Skeletal muscle satellite cell (primary cell): ENCODE measurements around the gene TMEM92. TPM values are rescaled to one million over a fixed set of nuclear protein-coding genes. Genes with fewer than 3 reads are reported as not detected.
A peak's percentile ranks its signal among the peaks of the same experiment; 100 is the strongest.

Experiments
- H3K27me3 ChIP-seq: 2 replicates; pipeline ENCODE4 v1.7.0; 2013; ENCODE audit warnings: low read length; ENCODE audit not compliant: control insufficient read depth, insufficient read depth
- H3K36me3 ChIP-seq: 2 replicates; pipeline ENCODE4 v1.7.0; 2013; ENCODE audit warnings: mild to moderate bottlenecking, control low read depth, low read length; ENCODE audit not compliant: insufficient read depth
- H3K4me1 ChIP-seq: 2 replicates; pipeline ENCODE4 v1.7.0; 2013; ENCODE audit warnings: low read length; ENCODE audit not compliant: control insufficient read depth, insufficient read depth
- H3K4me2 ChIP-seq: 2 replicates; pipeline ENCODE4 v1.7.0; 2013; ENCODE audit warnings: mild to moderate bottlenecking, low read length
- H3K4me3 ChIP-seq: 2 replicates; pipeline ENCODE4 v1.7.0; 2013; ENCODE audit warnings: low read length
- H3K9ac ChIP-seq: 2 replicates; pipeline ENCODE4 v1.7.0; 2013; ENCODE audit warnings: mild to moderate bottlenecking, low read depth, low read length, moderate library complexity
- H3K9me3 ChIP-seq: replicated peaks from 2 replicates; pipeline ENCODE4 v1.7.0; 2013; ENCODE audit warnings: mild to moderate bottlenecking, control low read depth, low read length
- total RNA-seq: library from RNA; depleted of rRNA; stranded (reverse); fragments of >200 nt; gene quantifications from 2 replicates; pipeline ENCODE4 v1.2.3, GENCODE V29; 2012; rRNA removed

Gene TMEM92
- 0.25 TPM in 1 of 2 replicates, not detected in the other for total RNA-seq

DNA sequence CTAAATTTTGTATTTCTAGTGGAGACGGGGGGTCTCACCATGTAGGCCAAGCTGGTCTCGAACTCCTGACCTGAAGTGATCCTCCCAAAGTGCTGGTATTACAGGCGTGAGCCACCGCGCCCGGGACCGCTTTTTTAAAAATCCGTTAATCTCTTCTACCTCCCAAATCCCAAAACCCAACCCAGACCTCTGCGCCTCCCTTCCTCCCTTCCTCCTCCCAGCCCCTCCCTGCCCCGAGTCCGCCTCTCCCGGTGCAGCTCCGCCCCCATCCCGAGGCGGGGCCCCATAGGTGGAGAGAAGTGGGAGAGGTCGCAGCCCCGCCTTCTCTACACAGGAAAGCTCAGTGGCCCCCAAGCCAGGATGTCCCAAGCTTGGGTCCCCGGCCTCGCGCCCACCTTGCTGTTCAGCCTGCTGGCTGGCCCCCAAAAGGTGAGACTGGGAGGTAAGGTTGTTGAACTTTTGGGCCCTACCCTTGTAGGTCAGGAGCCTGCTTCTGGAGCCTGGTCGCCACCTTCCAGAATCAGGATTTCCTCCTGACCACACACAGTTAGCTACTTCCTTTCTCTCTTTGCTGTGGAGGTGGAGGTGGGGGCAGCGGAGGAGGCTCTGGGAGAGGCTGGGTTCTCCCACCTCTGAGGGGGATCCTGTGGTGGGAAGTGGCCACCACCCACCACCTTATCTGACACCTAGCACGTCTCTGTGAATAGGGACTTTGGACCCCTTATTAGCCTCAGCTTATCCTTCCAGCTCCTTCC is at the start of gene TMEM92:
TSS of gene TMEM92 (plus strand) at position 325 of the 755 bp plus-strand sequence. CDS start at position 361, 36 bp downstream.
- Histone ChIP-seq H3K4me2 (peak within 1 kb of the TSS; percentile 86), H3K9me3 (no peaks in the 10 kb centered on the region), H3K9ac (peak within 1 kb of the TSS; percentile 73), H3K4me3 (peak within 1 kb of the TSS; percentile 69), H3K36me3 (no peaks in the 10 kb centered on the region), H3K4me1 (peaks cover 68% of the 10 kb centered on the region), H3K27me3 (no peaks in the 10 kb centered on the region)

DNA sequence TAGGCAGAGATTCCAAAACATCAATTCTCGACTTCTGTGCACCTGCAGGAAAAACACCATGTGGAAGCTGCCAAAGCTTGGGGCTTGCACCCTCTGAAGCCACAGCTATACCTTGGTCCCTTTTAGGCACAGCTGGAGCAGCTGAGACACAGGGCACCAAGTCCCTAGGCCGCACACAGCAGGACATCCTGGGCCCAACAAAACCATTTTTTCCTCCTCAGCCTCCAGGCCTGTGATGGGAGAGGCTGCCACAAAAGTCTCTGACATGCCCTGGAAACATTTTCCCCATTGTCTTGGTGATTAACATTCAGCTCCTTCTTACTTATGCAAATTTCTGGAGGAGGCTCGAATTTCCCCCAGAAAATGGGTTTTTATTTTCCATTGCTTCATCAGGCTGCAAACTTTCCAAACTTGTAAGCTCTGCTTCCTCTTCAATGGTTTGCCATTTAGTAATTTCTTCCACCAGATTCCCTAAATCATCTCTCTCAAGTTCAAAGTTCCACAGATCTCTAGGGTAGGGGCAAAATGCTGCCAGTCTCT is 48.5 kb upstream of the TMEM92 start:
- H3K36me3 ChIP-seq: no peaks in the 10 kb centered on the region
- H3K9ac ChIP-seq: no peak overlapping the region
- peaks cover 19% of the 10 kb centered on the region for H3K4me1 ChIP-seq
- H3K27me3 ChIP-seq: no peaks in the 10 kb centered on the region
- H3K4me3 ChIP-seq: no peak overlapping the region
- no peak overlapping the region for H3K4me2 ChIP-seq
- no peaks in the 10 kb centered on the region for H3K9me3 ChIP-seq

DNA sequence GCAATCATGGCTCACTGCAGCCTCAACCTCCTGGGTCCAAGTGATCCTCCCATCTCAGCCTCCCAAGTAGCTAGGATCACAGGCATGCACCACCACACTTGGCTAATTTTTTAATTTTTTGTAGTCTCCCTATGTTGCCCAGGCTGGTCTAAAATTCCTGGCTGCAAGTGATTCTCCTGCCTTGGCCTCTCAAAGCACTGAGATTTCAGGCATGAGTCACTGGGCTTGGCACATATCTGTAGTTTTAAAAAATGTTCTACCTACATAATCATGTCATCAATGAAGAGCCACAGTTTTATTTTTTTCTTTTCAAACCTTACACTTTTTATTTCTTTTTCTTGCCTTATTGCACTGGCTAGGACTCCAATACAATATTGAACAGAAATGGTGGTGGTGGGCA is 39.7 kb upstream of the TMEM92 start:
- Histone ChIP-seq H3K36me3 (no peaks in the 10 kb centered on the region), H3K27me3 (no peaks in the 10 kb centered on the region)

DNA sequence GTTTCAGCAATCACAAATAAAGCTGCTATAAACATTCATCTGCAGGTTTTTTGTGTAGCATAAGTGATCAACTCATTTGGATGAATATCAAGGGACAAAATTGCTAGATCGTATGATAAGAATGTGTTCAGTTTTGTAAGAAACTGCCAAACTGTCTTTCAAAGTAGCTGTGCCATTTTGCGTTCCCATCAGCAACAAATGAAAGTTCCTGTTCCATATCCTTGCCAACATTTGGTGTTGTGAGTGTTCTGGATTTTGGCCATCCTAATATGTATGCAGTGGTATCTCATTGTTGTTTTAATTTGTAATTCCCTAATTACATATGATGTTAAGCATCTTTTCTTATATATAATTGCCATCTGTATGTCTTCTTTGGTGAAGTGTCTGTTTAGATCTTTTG is 36.4 kb upstream of the TMEM92 start:
- Histone ChIP-seq H3K9me3 (no peaks in the 10 kb centered on the region), H3K4me1 (peaks cover 4% of the 10 kb centered on the region), H3K9ac (no peak overlapping the region), H3K36me3 (no peaks in the 10 kb centered on the region), H3K4me2 (no peak overlapping the region), H3K4me3 (no peak overlapping the region), H3K27me3 (no peaks in the 10 kb centered on the region)

More for the DNA sequence above, 39.7 kb upstream of the TMEM92 start:
- no peak overlapping the region for H3K9ac ChIP-seq
- no peaks in the 10 kb centered on the region for H3K9me3 ChIP-seq
- no peaks in the 10 kb centered on the region for H3K4me1 ChIP-seq
- no peak overlapping the region for H3K4me3 ChIP-seq
- H3K4me2 ChIP-seq: no peak overlapping the region

DNA sequence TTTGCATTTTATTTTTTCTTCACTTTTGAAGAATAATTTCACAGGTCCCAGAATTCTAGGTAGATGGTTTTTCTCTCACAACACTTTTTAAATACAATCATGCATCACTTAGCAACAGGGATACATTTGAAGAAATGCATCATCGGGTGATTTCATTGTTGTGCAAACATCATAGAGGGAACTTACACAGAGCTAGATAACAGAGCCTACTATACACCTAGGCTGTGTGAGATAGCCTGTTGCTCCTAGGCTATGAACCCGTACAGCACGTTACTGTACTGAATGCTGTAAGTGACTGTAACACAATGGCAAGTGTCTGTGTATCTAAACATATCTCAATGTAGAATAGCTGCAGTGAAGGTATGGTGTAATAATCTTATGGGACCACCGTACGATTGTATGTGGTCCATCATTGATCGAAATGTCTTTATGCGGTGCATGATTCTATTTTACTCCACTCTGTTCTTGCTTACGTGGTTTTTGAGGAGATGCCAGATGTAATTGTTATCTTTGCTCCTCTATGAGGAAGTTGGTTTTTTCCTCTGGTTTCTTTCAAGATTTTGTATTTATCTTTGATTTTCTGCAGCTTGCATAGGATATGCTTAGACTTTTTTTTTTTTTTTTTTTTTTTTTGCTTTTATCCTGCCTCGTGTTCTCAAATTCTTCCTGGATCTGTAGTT is 35.5 kb upstream of the TMEM92 start:
- no peaks in the 10 kb centered on the region for H3K36me3 ChIP-seq
- H3K9me3 ChIP-seq: no peaks in the 10 kb centered on the region
- no peak overlapping the region for H3K4me2 ChIP-seq
- H3K27me3 ChIP-seq: no peaks in the 10 kb centered on the region
- H3K4me3 ChIP-seq: no peak overlapping the region
- peaks cover 4% of the 10 kb centered on the region for H3K4me1 ChIP-seq
- no peak overlapping the region for H3K9ac ChIP-seq

DNA sequence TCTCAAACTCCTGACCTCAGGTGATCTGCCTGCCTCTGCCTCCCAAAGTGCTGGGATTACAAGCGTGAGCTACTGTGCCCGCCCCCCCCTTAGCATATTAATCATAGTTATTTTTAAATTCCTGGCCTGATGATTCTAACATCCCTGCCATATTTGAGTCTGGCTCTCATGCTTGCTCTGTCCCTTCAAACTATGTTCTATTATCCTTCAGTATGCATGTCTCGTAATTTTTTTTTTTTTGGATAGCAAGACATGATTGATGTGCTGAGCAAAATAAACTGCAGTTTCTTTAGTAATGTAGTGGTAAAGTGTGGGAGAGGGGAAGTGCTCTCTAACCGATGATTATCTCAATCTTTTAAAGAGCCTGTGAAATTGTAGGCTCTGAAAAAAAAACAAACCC is 34.3 kb upstream of the TMEM92 start:
- Histone ChIP-seq H3K27me3 (no peaks in the 10 kb centered on the region), H3K9ac (no peak overlapping the region)

DNA sequence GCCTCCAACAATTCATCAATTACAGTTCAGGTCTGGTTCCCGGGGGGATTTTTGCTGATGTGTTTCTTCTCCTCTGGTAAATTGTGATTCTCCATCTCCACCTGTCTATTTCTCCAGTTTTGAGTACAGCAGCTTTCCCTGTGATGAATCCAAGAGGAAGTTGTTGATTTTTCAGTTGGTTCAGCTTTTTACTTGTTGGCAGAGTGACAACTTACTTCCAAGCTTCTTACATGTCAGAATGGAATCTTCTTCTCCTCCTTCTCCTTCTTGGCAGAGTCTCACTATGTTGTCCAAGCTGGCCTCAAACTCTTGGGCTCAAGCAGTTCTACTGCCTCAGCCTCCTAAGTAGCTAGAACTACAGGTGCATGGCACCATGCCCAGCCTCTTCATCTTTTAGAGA is 33.4 kb upstream of the TMEM92 start:
- no peak overlapping the region for H3K9ac ChIP-seq
- no peak overlapping the region for H3K4me3 ChIP-seq
- no peaks in the 10 kb centered on the region for H3K27me3 ChIP-seq
- no peaks in the 10 kb centered on the region for H3K36me3 ChIP-seq
- H3K4me1 ChIP-seq: peaks cover 4% of the 10 kb centered on the region
- H3K9me3 ChIP-seq: no peaks in the 10 kb centered on the region
- H3K4me2 ChIP-seq: no peak overlapping the region

More for the DNA sequence above, 34.3 kb upstream of the TMEM92 start:
- Histone ChIP-seq H3K4me1 (peaks cover 4% of the 10 kb centered on the region), H3K4me2 (no peak overlapping the region), H3K4me3 (no peak overlapping the region), H3K9me3 (no peaks in the 10 kb centered on the region), H3K36me3 (no peaks in the 10 kb centered on the region)

DNA sequence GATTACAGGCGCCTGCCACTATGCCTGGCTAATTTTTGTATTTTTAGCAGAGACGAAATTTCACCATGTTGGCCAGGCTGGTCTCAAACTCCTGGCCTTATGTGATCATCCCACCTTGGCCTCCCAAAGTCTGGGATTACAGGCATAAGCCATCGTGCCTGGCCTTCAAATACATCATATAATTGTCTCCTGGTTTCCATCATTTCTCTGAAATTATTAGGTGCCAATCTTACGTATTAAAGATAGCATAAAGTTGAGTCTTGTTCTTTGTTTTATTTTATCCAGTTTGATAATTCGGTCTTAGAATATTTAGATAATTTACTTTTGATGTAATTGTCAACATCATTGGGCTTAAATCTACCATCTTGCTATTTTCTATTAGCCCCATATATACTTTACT is 32.8 kb upstream of the TMEM92 start:
- H3K9ac ChIP-seq: no peak overlapping the region
- peaks cover 4% of the 10 kb centered on the region for H3K4me1 ChIP-seq
- H3K4me3 ChIP-seq: no peak overlapping the region
- no peak overlapping the region for H3K4me2 ChIP-seq
- no peaks in the 10 kb centered on the region for H3K27me3 ChIP-seq
- no peaks in the 10 kb centered on the region for H3K9me3 ChIP-seq
- no peaks in the 10 kb centered on the region for H3K36me3 ChIP-seq

DNA sequence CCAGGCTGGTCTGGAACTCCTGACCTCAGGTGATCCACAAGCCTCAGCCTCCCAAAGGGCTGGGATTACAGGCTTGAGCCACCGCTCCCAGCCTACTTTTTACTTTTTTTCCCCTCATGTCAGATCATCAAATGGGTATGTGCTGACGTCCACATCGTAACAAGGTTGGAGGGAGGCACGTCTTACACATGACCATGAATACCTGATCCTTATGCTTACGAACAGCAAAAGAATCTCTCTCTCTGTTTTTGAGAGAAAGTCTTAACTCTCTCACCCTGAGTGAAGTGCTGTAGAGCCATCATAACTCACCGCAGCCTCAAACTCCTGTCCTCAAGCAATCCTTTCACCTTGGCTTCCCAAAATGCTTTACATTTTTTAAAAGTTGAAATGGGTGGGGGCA is 29.5 kb upstream of the TMEM92 start:
- Histone ChIP-seq H3K4me1 (peaks cover 4% of the 10 kb centered on the region), H3K4me3 (no peak overlapping the region), H3K27me3 (no peaks in the 10 kb centered on the region), H3K9ac (no peak overlapping the region), H3K4me2 (no peak overlapping the region), H3K36me3 (no peaks in the 10 kb centered on the region), H3K9me3 (peaks cover 12% of the 10 kb centered on the region)

DNA sequence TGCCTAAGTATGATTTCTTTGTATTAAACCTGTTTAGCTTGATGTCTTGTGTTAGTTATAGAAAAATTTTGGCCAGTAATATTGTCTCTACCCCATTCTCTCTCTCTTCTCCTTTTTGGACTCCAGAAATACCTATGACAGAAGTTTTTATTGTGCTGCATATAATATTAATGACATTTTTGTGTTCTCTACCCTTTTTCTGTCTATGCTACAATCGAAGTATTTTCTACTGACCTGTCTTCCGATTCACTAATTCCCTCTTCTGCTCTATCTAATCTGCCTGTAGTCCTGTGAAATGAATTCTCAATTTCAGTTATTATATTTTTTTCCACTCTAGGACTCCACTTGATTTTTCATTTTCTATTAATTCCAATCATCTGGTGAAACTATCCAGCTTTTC is 26.0 kb upstream of the TMEM92 start:
- no peak overlapping the region for H3K4me2 ChIP-seq
- no peak overlapping the region for H3K9ac ChIP-seq
- H3K4me3 ChIP-seq: no peak overlapping the region
- H3K4me1 ChIP-seq: no peaks in the 10 kb centered on the region
- H3K27me3 ChIP-seq: no peaks in the 10 kb centered on the region
- peaks cover 12% of the 10 kb centered on the region for H3K9me3 ChIP-seq
- H3K36me3 ChIP-seq: no peaks in the 10 kb centered on the region

DNA sequence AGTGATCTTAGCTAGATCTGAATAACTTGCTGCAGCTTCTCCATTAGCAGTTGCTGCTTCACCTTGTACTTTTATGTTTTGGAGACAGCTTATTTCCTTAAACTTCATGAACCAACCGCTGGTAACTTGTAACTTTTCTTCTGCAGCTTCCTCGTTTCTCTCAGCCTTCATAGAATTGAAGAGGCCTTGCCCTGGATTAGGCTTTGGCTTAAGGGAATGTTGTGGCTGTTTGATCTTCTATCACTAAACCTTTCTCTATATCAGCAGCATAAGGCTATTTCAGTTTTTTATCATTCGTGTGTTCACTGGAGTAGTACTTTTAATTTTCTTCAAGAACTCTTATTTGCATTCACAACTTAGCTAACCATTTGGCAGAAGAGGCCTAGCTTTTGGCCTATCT is 21.5 kb upstream of the TMEM92 start:
- no peaks in the 10 kb centered on the region for H3K36me3 ChIP-seq

More for the DNA sequence above, 21.5 kb upstream of the TMEM92 start:
- Histone ChIP-seq H3K4me2 (no peak overlapping the region), H3K4me1 (no peaks in the 10 kb centered on the region), H3K27me3 (no peaks in the 10 kb centered on the region), H3K9ac (no peak overlapping the region), H3K9me3 (peaks cover 11% of the 10 kb centered on the region), H3K4me3 (no peak overlapping the region)
